GM18511 (cell line): ENCODE results near the gene CRABP1.
"Not testable (repeated sequence)": the region's sequence is repeated elsewhere in the genome, so short reads cannot be mapped to it uniquely, and the experiment has no call there.

ENCODE experiments used
- ATAC-seq: cut with Tn5 transposase; IDR thresholded peaks from one replicate; pipeline ENCODE4 v1.9.1; 2021; ENCODE audit warnings: mild to moderate bottlenecking, moderate library complexity; ENCODE audit not compliant: unreplicated experiment

Gene CRABP1

GRCh38 chr15:78369161-78369560 lies 29.0 kb downstream of the CRABP1 start:
- no peak for ATAC-seq

DNA sequence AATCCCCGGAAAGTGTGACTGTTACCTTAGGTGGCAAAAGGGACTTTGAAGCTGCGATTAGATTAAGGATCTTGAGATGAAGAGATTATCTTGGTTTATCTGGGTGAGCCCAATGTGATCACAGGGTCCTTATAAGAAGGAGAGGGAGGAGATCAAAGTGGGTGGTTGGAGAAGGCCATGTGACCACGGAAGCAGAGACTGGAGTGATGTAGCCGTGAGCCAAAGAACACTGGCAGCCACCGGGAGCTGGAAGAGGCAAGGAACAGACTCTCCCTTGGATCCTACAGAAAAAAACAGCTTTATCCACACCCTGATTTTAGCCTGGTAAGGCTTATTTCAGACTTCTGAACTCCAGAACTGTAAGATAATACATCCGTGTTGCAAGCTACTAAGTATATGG lies 29.9 kb downstream of the CRABP1 start:
- ATAC-seq = no peak

GRCh38 chr15:78372880-78373279 lies 32.7 kb downstream of the CRABP1 start:
- ATAC-seq = no peak

DNA sequence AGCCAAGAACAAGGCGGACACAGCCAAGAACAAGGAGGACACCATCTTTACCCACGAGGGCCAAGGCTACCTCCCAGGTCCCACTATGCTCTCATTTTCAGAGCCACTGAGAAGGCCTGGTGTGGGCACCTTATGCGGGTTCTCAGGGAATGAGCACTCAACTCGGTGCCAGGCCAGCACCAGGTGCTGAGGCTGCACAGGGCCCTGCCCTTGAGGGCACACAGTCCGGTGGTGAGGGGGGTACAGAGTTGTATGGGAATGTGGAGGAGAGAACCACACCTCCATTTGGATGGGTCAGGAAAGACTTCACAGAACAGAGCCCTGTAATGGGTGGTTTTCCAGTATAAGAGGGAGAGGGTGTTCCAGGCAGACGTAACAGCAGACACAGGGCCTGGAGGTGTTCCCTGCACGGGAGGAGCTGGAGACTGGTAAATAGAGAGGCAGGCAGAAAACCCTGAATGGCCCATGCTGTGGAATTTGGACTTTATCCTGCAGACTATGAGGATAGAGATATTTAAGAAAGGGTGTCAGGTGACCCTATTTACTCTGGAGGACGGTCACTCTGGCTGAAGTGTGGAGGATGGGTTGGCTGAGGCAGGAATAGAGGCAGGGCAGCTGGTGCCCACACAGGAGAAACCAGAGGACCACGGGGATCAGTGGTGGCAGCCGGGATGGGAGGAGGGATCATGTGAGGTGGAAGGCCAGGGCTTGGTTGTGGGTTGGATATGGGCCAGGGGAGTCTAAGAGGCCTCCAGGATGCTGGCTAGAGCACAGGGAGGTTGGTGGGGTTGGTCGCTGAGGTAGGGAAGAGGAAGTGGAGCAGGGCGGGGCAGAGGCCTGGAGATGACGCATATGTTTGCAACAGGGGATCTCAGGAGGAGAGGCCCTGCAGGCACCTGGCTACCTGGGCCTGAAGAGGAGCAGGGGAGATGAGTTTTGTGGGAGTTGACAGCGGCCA lies 34.6 kb downstream of the CRABP1 start:
- no peak for ATAC-seq

GRCh38 chr15:78380143-78380542 lies 40.0 kb downstream of the CRABP1 start:
- ATAC-seq = not testable (repeated sequence)

DNA sequence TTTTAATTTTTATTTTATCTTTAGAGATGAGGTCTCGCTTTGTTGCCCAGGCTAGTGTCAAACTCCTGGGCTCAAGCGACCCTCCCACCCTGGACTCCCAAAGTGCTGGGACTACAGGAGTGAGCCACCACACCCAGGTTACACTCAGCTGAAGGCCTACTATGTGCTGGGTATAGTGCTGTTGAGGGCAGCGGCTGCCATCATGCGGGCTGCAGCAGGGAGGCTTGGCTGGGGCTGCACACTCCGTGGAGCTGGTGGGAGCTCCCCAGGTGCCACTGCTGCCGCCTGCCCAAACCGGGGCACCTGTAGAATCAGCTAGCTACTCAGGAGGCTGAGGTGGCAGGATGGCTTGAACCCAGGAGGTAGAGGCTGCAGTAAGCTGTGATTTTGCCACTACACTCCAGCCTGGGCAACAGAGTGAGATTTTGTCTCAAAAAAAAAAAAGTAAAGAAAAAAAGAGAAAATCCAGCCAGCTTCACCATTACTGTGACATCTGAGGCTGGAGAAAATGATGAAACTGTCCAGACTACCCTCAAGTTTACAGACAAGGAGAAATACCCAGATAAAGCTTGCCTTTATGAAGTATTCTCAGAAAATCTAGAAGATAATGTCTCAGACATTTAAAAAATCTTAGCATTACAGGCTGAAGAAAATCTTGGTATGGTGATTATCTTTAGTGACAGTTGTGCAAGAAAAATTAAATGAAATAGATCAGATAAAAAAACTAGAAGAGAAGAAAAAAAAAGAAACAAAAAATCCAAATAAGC lies 42.1 kb downstream of the CRABP1 start:
- ATAC-seq = no peak

DNA sequence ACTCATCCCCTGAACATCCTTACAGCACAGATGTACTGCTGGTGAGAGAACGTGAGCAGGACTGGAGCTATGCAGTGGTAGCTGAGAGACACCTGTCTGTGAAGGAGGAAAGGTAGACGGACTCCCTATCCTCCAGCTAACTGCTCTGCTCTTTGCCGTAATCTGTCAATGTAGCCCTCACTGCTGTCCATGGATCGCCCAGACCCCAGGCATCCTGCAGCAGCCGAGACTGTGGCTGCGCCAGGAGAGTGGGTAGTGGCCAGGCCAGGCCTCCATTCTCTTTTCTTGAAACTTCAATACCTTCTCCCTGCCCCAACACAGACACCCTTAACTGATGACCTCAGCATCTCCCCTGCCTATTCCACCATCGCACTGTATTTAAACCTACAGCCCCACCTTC lies 44.5 kb downstream of the CRABP1 start:
- no peak for ATAC-seq

- ATAC-seq = no peak
Observed at GRCh38 chr15:78387246-78388037, 47.3 kb downstream of the CRABP1 start.

DNA sequence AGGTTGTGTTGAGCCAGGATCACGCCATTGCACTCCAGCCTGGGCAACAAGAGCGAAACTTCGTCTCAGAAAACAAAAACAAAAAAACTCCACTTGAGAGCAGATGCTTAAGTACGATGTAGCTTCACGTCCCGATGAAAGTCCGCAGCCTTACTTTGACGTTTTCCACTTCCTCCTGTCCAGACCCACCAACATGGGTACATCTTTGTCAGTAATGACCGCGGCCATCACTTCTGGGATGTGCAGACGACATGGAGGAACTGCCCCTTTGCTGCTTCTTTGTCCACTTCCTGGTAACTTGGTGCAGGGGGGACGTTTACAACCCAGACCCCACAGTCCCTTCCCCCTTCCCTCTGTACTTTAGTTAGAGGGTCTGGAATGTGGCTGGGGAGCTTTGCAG lies 48.7 kb downstream of the CRABP1 start:
- no peak for ATAC-seq

DNA sequence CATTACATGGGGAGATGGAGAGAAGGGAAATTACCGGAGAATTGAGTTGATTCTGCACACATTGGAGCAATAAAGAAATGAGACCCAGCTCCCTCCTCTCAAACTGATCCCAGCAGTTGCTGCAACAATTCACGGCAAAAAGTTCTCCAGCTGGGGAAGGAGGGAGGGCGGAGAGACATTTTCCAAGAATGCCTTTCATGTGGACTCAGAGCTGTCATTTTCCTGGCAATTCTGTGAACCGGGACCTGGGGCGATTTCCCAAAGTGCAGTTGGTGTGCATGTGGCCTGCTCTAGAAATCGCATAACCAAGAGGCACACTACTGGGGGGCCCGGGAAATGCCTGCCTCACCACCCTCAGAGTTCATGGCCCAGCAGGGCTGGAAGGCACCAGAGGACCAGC lies 49.2 kb downstream of the CRABP1 start:
- no peak for ATAC-seq

- no peak for ATAC-seq
Observed at GRCh38 chr15:78389738-78390137, 49.6 kb downstream of the CRABP1 start.

DNA sequence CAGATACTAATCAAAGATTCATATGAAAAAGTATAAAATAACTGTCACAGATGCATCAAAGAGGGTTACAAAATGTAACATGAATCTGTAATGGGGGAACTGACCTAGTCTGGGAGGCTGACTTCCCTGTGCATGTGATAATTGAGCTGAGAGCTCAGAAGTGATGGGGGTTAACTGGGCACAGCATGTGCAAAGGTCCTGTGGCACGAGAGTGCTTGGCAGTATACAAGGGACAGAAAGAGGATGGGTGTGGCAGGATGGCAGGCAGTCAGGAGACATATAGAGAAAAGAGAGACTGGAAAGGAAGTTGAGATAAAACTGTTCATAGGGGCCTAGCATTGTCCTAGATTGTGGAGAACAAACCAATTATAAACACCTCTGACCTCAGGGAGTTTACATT lies 50.1 kb downstream of the CRABP1 start:
- ATAC-seq = no peak

GRCh38 chr15:78390826-78391225 lies 50.7 kb downstream of the CRABP1 start:
- ATAC-seq = no peak

- ATAC-seq = no peak
Observed at GRCh38 chr15:78391781-78392180, 51.6 kb downstream of the CRABP1 start.

DNA sequence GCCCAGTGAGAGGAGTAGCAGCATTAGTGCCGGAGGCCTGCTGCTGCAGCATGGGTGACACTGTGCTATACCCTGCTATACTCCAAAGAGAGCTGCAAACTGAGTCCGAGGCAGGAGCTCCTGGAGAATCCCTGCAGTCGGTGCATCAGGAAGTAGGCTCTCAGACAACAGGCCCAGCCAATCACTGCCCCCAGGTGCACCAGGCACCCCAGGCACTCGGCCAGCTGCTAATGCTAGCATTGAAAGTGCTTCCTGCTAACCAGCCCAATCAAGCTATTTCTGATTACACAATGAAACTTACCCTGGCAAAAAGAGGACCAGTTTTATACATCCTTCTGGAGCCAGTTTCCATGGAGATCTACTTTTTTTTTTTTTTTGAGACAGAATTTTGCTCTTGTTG lies 52.3 kb downstream of the CRABP1 start:
- ATAC-seq = no peak

- no peak for ATAC-seq
Observed at GRCh38 chr15:78393137-78393536, 53.0 kb downstream of the CRABP1 start.

- ATAC-seq = no peak
Observed at GRCh38 chr15:78394026-78394425, 53.9 kb downstream of the CRABP1 start.

GRCh38 chr15:78394981-78395616 lies 54.9 kb downstream of the CRABP1 start:
- no peak for ATAC-seq

DNA sequence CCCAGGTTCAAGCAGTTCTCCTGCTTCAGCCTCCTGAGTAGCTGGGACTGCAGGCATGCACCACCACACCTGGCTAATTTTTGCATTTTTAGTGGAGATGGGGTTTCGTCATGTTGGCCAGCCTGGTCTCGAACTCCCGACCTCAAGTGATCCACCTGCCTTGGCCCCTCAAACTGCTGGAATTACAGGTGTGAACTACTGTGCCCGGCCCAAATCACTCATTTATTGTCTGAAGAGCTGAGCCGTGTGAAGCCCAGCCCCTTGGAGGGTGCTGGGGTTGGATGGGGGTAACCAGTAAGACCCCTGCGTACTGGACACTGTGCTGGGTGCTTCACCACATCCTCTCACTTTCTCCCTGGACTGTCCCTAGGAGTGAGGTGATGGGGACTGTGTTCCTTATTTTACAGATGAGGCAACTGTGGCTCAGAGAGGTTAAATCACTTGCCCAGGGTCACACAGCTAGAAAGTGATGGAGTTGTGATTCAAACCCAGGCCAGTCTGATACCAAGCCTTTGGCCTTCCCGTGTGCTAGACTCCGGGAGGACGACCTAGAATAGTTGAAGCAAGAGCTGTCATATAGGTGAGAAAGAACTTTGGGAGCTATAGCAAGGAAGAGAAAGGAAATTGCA lies 56.1 kb downstream of the CRABP1 start:
- no peak for ATAC-seq

DNA sequence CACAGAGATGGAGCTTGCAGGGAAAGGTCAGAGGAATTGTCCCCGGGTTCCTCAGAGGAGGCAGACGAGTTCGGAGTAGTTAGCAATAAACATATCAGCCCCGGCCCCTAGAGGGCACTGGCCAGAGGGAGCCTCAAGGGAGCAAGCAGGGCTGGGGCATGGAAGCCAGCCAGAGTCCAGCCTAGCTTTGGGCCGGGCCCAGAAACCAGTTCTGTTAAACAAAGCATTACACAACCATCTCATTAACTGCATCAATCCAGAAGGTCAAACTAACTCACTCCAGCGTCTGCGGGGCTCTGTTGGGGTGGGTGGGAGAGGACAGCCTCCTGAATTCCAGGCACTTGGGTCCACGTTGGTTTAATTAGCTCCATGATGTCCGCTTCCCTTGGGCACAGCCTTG lies 56.8 kb downstream of the CRABP1 start:
- no peak for ATAC-seq
